K562 (cell line): ENCODE measurements around the gene GZMM. TPM values are rescaled to one million over a fixed set of nuclear protein-coding genes. Genes with fewer than 3 reads are reported as not detected.
A peak's percentile ranks its signal among the peaks of the same experiment; 100 is the strongest.

Source experiments
- BCL6 ChIP-seq: fragments of 250-450 bp; sonication (Bioruptor Pico); IDR thresholded peaks from 2 replicates; pipeline ENCODE4 v1.4.0; 2020
- CBX2 ChIP-seq: fragments of 200-600 bp; sonication (generic); IDR thresholded peaks from one replicate; pipeline ENCODE4 v1.6.1; 2012; ENCODE audit warnings: mild to moderate bottlenecking, low read length, inconsistent platforms; ENCODE audit not compliant: insufficient read depth, poor library complexity, severe bottlenecking
- DACH1 ChIP-seq: fragments of 450-650 bp; IDR thresholded peaks from 2 replicates; pipeline ENCODE4 v1.6.1; 2018; ENCODE audit not compliant: partially characterized antibody
- DDX20 ChIP-seq: fragments of 450-650 bp; IDR thresholded peaks from 2 replicates; pipeline ENCODE4 v1.6.1; 2016; ENCODE audit warnings: missing genetic modification characterization, low read depth, mild to moderate bottlenecking, missing compliant biosample characterization, moderate library complexity
- EZH2 ChIP-seq: IDR thresholded peaks from 2 replicates; pipeline ENCODE4 v1.6.1; 2012; ENCODE audit warnings: low read depth, mild to moderate bottlenecking, inconsistent platforms, low read length, borderline replicate concordance
- GATAD2B ChIP-seq: fragments of 450-650 bp; IDR thresholded peaks from 2 replicates; pipeline ENCODE4 v1.6.1; 2017; ENCODE audit warnings: mild to moderate bottlenecking, borderline replicate concordance
- GTF2F1 ChIP-seq: IDR thresholded peaks from 2 replicates; pipeline ENCODE4 v1.6.1; 2011; ENCODE audit warnings: low read depth, low read length, improper control_type of control experiment
- HDAC6 ChIP-seq: IDR thresholded peaks from 2 replicates; pipeline ENCODE4 v1.6.1; 2012; ENCODE audit warnings: low read depth, mild to moderate bottlenecking, control low read depth, inconsistent platforms, low read length, moderate library complexity
- HNRNPH1 ChIP-seq: fragments of 200-400 bp; formaldehyde crosslinking; optimal IDR thresholded peaks from 2 replicates; pipeline ENCODE3; 2017; ENCODE audit warnings: low read depth, mild to moderate bottlenecking, low read length, moderate library complexity
- KDM1A ChIP-seq, 2 experiments: fragments of 450-650 bp; IDR thresholded peaks; 2 replicates each; pipeline ENCODE4 v1.6.1; 2016; ENCODE audit warnings: mild to moderate bottlenecking in 2 of 2
- MAZ ChIP-seq, 2 experiments: fragments of 450-650 bp in 1 of 2; sonication (generic) in 1 of 2; formaldehyde crosslinking; IDR thresholded peaks in 1 of 2; conservative IDR thresholded peaks in 1 of 2; 2 replicates each; pipeline versions ENCODE4 v1.4.0 to v1.5.0; 2020; ENCODE audit warnings: mild to moderate bottlenecking in 1 of 2, missing genetic modification reagents in 1 of 2
- MBD2 ChIP-seq: sonication (generic); IDR thresholded peaks from 2 replicates; pipeline ENCODE4 v1.6.1; 2016; ENCODE audit warnings: low read depth, borderline replicate concordance
- NFIX ChIP-seq: fragments of 250-450 bp; sonication (Bioruptor Pico); IDR thresholded peaks from 2 replicates; pipeline ENCODE4 v1.4.0; 2020; ENCODE audit warnings: low read depth, mild to moderate bottlenecking, moderate library complexity
- PHF8 ChIP-seq: fragments of 200-600 bp; sonication (generic); IDR thresholded peaks from 2 replicates; pipeline ENCODE4 v1.6.1; 2012; ENCODE audit warnings: mixed run types, mild to moderate bottlenecking, inconsistent platforms, low read length, moderate library complexity, borderline replicate concordance
- PTBP1 ChIP-seq: fragments of 200-400 bp; formaldehyde crosslinking; IDR thresholded peaks from 2 replicates; pipeline ENCODE4 v1.6.1; 2017; ENCODE audit warnings: low read depth, low read length
- RBM22 ChIP-seq: fragments of 200-400 bp; formaldehyde crosslinking; IDR thresholded peaks from 2 replicates; pipeline ENCODE4 v1.6.1; 2018; ENCODE audit warnings: low read length, low read depth; ENCODE audit not compliant: poor library complexity, severe bottlenecking
- SREBF2 ChIP-seq: sonication (generic); formaldehyde crosslinking; IDR thresholded peaks from 2 replicates; pipeline ENCODE4 v1.4.0; 2020; ENCODE audit warnings: mild to moderate bottlenecking, missing genetic modification reagents
- TFAM ChIP-seq: fragments of 250-450 bp; sonication (Bioruptor Pico); conservative IDR thresholded peaks from 2 replicates; pipeline ENCODE4 v1.5.0; 2021; ENCODE audit warnings: mild to moderate bottlenecking, moderate library complexity
- ZBTB8A ChIP-seq: fragments of 450-650 bp; IDR thresholded peaks from 2 replicates; pipeline ENCODE4 v1.6.1; 2018; ENCODE audit warnings: mild to moderate bottlenecking, moderate library complexity; ENCODE audit not compliant: partially characterized antibody
- ZNF12 ChIP-seq: sonication (generic); formaldehyde crosslinking; IDR thresholded peaks from 2 replicates; pipeline ENCODE4 v1.4.0; 2020; ENCODE audit warnings: mild to moderate bottlenecking, missing genetic modification reagents
- ZNF79 ChIP-seq: fragments of 250-450 bp; sonication (Bioruptor Pico); IDR thresholded peaks from 2 replicates; pipeline ENCODE4 v1.4.0; 2020; ENCODE audit warnings: low read depth, mild to moderate bottlenecking, moderate library complexity
- polyA plus RNA-seq, 8 experiments: library from polyadenylated mRNA; depleted of rRNA in 4 of 8; stranded (reverse) in 5 of 8; unstranded in 3 of 8; fragments of >200 nt; fragmentation: Nextera tagmentation in 2 of 8; fragmentation: Illumina TruSeq in 1 of 8; extraction: Ambion mirVana in 2 of 8; extraction: Trizol in 1 of 8; gene quantifications; 2 replicates each; pipeline versions ENCODE4 v1.2.1 to v1.2.3, GENCODE V29; 2011 to 2014; ENCODE audit warnings: inconsistent platforms in 1 of 8, missing spikeins in 1 of 8
- total RNA-seq, 7 experiments: library from RNA; depleted of rRNA in 6 of 7; stranded (reverse); fragments of >200 nt in 6 of 7; fragmentation: Illumina TruSeq in 2 of 7; extraction: Trizol in 2 of 7; gene quantifications; 2 replicates each; pipeline versions ENCODE4 v1.2.1 to v1.2.3, GENCODE V29; 2011 to 2021; ENCODE audit warnings: low replicate concordance in 1 of 7
- TF ChIP-seq, protein P1 (sequence below): fragments of 250-450 bp; sonication (Bioruptor Pico); IDR thresholded peaks from 2 replicates; pipeline ENCODE4 v1.4.0; 2020; ENCODE audit warnings: borderline replicate concordance
- TF ChIP-seq, protein P2 (sequence below): fragments of 250-450 bp; sonication (Bioruptor Pico); IDR thresholded peaks from 2 replicates; pipeline ENCODE4 v1.6.1; 2021; ENCODE audit warnings: mild to moderate bottlenecking
- TF ChIP-seq, protein P3 (sequence below): fragments of 250-450 bp; sonication (Bioruptor Pico); IDR thresholded peaks from 2 replicates; pipeline ENCODE4 v1.8.0; 2022; ENCODE audit warnings: inconsistent platforms, mild to moderate bottlenecking, moderate library complexity, borderline replicate concordance
- TF ChIP-seq, protein P4 (sequence below): sonication (generic); formaldehyde crosslinking; IDR thresholded peaks from 2 replicates; pipeline ENCODE4 v1.8.0; 2022; ENCODE audit warnings: mild to moderate bottlenecking, missing genetic modification reagents

The GZMM gene
- total and polyA plus RNA-seq, 9 of the 15 experiments (the other 6 are each of a cell fraction or from before 2014, with no cell fraction given) = 0.08 to 2.6 (median 0.70) TPM; not detected in 2

DNA sequence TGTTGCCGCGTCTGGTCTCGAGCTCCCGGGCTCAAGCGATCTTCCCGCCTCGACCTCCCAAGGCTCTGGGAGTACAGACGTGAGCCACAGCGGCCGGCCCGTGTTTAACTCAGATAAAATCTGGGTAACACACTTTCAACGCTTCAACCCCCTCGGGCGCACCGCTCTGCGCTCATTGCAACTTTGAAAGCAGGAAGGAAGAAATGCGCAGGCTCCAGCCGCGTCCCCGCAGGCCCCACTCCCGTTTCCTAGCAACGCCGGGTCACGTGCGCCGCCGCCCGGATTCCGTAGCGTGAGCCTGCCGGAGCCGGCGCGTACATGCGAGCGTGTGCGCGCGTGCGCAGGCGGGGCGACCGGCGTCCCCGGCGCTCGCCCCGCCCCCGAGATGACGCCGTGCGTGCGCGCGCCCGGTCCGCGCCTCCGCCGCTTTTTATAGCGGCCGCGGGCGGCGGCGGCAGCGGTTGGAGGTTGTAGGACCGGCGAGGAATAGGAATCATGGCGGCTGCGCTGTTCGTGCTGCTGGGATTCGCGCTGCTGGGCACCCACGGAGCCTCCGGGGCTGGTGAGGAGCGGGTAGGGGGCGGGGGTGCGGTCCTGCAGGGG, 28.4 kb downstream of the GZMM start, which contains the start of gene BSG (continued):
- TF ChIP-seq KDM1A (IDR thresholded peaks at IDR 0.05) (peak in 1 of 2 experiments; percentile 50; a peak in 1 of 4 replicates), HNRNPH1 (no peak), BCL6 (CRISPR knock-in tag) (no peak), DDX20 (tag) (no peak), ZNF79 (CRISPR knock-in tag) (no peak), EZH2 (no peak), MBD2 (no peak; the same call in none of the 2 replicates), PHF8 (peak; percentile 77), MAZ (CRISPR knock-in tag; conservative IDR thresholded peaks at IDR 0.05 in 1 of 2, IDR thresholded peaks at IDR 0.05 in 1 of 2) (peak; percentile 62 to 95), GTF2F1 (peak; percentile 60; the same call in 1 of the 2 replicates), DACH1 (no peak), PTBP1 (no peak), NFIX (no peak), RBM22 (peak; percentile 76), ZBTB8A (no peak), TFAM (CRISPR knock-in tag) (no peak), GATAD2B (no peak), CBX2 (no peak), ZNF12 (CRISPR knock-in tag) (no peak), SREBF2 (CRISPR knock-in tag) (no peak), HDAC6 (no peak)
- TF ChIP-seq, protein P1, sequence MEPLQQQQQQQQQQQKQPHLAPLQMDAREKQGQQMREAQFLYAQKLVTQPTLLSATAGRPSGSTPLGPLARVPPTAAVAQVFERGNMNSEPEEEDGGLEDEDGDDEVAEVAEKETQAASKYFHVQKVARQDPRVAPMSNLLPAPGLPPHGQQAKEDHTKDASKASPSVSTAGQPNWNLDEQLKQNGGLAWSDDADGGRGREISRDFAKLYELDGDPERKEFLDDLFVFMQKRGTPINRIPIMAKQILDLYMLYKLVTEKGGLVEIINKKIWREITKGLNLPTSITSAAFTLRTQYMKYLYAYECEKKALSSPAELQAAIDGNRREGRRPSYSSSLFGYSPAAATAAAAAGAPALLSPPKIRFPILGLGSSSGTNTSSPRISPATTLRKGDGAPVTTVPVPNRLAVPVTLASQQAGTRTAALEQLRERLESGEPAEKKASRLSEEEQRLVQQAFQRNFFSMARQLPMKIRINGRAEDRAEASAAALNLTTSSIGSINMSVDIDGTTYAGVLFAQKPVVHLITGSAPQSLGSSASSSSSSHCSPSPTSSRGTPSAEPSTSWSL = no peak
- TF ChIP-seq, protein P2, sequence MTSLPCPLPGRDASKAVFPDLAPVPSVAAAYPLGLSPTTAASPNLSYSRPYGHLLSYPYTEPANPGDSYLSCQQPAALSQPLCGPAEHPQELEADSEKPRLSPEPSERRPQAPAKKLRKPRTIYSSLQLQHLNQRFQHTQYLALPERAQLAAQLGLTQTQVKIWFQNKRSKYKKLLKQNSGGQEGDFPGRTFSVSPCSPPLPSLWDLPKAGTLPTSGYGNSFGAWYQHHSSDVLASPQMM (CRISPR knock-in tag) = no peak
- TF ChIP-seq, protein P3, sequence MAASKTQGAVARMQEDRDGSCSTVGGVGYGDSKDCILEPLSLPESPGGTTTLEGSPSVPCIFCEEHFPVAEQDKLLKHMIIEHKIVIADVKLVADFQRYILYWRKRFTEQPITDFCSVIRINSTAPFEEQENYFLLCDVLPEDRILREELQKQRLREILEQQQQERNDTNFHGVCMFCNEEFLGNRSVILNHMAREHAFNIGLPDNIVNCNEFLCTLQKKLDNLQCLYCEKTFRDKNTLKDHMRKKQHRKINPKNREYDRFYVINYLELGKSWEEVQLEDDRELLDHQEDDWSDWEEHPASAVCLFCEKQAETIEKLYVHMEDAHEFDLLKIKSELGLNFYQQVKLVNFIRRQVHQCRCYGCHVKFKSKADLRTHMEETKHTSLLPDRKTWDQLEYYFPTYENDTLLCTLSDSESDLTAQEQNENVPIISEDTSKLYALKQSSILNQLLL (CRISPR knock-in tag) = no peak
- TF ChIP-seq, protein P4, sequence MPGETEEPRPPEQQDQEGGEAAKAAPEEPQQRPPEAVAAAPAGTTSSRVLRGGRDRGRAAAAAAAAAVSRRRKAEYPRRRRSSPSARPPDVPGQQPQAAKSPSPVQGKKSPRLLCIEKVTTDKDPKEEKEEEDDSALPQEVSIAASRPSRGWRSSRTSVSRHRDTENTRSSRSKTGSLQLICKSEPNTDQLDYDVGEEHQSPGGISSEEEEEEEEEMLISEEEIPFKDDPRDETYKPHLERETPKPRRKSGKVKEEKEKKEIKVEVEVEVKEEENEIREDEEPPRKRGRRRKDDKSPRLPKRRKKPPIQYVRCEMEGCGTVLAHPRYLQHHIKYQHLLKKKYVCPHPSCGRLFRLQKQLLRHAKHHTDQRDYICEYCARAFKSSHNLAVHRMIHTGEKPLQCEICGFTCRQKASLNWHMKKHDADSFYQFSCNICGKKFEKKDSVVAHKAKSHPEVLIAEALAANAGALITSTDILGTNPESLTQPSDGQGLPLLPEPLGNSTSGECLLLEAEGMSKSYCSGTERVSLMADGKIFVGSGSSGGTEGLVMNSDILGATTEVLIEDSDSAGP (CRISPR knock-in tag) = no peak
